HG02678 (cell line): ENCODE measurements around the gene PCDHGB2.
"Not testable (repeated sequence)": the region's sequence is repeated elsewhere in the genome, so short reads cannot be mapped to it uniquely, and the experiment has no call there.

ENCODE experiments used
- ATAC-seq: cut with Tn5 transposase; IDR thresholded peaks from one replicate; pipeline ENCODE4 v1.9.1; 2021; ENCODE audit warnings: mild to moderate bottlenecking, moderate library complexity; ENCODE audit not compliant: unreplicated experiment

PCDHGB2 gene

GRCh38 chr5:141383345-141383744 is 23.6 kb downstream of the PCDHGB2 start:
- no peak for ATAC-seq

- ATAC-seq, result no peak
Observed at GRCh38 chr5:141384471-141385267, 24.9 kb downstream of the PCDHGB2 start.

DNA sequence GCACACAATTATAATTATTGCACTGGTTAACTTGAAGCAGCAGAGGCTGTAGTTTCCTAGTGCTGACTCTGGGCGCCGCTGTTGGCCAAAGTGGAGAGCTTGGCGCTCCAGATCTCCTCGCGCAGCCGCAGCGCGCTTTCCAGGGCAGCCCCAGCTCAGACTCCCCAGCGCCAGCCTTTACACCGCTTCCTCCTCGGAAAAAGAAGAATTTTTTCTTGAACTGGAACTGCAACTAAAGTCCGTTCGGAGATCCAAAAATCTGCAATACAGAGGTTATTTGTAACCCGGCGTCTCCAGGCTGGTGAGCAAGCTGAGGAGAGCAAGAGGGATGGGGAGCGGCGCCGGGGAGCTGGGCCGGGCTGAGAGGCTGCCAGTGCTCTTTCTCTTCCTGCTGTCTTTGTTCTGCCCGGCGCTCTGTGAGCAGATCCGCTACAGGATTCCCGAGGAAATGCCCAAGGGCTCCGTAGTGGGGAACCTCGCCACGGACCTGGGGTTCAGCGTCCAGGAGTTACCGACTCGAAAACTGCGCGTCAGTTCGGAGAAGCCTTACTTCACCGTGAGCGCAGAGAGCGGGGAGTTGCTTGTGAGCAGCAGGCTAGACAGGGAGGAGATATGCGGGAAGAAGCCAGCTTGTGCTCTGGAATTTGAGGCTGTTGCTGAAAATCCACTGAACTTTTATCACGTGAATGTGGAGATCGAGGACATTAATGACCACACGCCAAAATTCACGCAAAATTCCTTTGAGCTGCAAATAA is 27.9 kb downstream of the PCDHGB2 start, which contains the start of gene PCDHGB4:
PCDHGB4 (plus strand) TSS at position 142 of the 755 bp plus-strand sequence; CDS start at position 329, 187 bp downstream.
- not testable (repeated sequence) for ATAC-seq

- no peak for ATAC-seq
Observed at GRCh38 chr5:141388661-141389060, 28.9 kb downstream of the PCDHGB2 start.

DNA sequence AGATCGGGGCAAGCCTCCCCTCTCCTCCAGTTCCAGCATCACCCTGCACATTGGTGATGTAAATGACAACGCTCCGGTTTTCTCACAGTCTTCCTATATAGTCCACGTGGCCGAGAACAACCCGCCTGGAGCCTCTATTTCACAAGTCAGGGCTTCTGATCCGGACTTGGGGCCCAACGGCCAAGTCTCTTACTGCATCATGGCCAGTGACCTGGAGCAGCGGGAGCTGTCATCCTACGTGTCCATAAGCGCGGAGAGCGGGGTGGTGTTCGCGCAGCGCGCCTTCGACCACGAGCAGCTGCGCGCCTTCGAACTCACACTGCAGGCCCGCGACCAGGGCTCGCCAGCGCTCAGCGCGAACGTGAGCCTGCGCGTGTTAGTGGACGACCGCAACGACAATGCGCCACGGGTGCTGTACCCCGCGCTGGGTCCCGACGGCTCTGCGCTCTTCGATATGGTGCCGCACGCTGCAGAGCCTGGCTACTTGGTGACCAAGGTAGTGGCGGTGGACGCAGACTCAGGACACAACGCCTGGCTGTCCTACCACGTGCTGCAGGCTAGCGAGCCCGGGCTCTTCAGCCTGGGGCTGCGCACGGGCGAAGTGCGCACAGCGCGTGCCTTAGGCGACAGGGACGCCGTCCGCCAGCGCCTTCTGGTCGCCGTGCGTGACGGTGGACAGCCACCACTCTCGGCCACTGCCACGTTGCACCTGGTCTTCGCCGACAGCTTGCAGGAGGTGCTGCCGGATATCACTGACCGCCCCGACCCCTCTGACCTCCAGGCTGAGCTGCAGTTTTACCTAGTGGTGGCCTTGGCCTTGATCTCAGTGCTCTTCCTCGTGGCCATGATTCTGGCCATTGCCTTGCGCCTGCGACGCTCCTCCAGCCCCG is 29.6 kb downstream of the PCDHGB2 start:
- no peak for ATAC-seq

DNA sequence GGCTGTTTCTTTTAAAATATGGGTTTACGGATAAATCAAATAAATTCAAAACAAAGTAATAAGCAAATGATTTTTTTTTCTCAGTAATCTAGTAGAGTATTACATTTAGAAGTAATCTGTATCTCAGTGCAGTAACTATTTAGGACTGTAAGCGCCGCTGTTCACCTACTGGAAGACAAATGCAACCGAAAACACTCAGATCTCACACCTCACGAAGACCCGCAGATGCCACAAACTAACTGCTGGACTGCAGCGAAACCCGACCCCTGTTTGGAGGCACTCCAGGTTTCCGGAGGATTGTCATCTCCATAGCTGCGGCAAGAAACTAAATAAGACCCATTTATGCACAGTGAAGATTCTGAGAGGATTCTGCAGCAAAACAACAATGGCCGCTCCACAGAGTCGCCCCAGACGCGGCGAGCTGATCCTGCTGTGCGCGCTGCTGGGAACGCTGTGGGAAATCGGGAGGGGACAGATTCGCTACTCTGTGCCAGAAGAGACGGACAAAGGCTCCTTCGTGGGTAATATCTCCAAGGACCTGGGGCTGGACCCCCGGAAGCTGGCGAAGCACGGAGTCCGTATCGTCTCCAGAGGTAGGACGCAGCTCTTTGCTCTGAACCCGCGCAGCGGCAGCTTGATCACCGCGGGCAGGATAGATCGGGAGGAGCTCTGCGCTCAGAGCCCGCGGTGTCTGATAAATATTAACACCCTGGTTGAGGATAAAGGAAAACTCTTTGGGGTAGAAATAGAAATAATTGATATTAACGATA is 32.8 kb downstream of the PCDHGB2 start, which contains the start of gene PCDHGA8:
PCDHGA8 (plus strand) TSS at position 205 of the 770 bp plus-strand sequence; CDS start at position 386, 181 bp downstream.
- no peak for ATAC-seq

DNA sequence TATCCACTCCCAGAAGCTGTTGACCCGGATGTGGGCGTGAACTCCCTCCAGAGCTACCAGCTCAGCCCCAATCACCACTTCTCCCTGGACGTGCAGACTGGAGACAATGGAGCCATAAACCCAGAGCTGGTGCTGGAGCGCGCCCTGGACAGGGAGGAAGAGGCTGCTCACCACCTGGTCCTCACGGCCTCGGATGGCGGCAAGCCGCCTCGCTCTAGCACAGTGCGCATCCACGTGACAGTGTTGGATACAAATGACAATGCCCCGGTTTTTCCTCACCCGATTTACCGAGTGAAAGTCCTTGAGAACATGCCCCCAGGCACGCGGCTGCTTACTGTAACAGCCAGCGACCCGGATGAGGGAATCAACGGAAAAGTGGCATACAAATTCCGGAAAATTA is 33.5 kb downstream of the PCDHGB2 start:
- no peak for ATAC-seq

- not testable (repeated sequence) for ATAC-seq
Observed at GRCh38 chr5:141394401-141395187, 34.8 kb downstream of the PCDHGB2 start.

- peak; percentile 97 for ATAC-seq
Observed at GRCh38 chr5:141397756-141398551, 38.2 kb downstream of the PCDHGB2 start, which contains the start of gene PCDHGB5. PCDHGB5 (plus strand) TSS chr5:141397947; CDS start chr5:141398128, 181 bp downstream.

DNA sequence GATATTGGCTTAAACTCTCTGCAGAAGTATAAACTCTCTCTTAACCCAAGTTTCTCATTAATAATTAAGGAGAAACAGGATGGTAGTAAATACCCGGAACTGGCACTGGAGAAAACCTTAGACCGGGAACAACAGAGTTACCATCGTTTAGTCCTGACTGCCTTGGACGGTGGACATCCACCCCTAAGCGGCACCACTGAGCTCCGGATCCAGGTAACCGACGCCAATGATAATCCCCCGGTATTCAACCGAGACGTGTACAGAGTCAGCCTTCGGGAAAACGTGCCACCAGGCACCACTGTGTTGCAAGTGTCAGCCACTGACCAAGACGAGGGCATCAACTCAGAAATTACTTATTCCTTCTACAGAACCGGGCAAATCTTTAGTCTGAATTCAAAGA is 38.8 kb downstream of the PCDHGB2 start:
- ATAC-seq, result no peak

- ATAC-seq, result no peak
Observed at GRCh38 chr5:141399555-141400258, 39.9 kb downstream of the PCDHGB2 start.

GRCh38 chr5:141402553-141403243 is 42.9 kb downstream of the PCDHGB2 start, which contains the start of gene PCDHGA9:
PCDHGA9 (plus strand) TSS chr5:141402778; CDS start chr5:141402953, 175 bp downstream.
- ATAC-seq, result no peak

GRCh38 chr5:141403387-141403786 is 43.6 kb downstream of the PCDHGB2 start:
- no peak for ATAC-seq

DNA sequence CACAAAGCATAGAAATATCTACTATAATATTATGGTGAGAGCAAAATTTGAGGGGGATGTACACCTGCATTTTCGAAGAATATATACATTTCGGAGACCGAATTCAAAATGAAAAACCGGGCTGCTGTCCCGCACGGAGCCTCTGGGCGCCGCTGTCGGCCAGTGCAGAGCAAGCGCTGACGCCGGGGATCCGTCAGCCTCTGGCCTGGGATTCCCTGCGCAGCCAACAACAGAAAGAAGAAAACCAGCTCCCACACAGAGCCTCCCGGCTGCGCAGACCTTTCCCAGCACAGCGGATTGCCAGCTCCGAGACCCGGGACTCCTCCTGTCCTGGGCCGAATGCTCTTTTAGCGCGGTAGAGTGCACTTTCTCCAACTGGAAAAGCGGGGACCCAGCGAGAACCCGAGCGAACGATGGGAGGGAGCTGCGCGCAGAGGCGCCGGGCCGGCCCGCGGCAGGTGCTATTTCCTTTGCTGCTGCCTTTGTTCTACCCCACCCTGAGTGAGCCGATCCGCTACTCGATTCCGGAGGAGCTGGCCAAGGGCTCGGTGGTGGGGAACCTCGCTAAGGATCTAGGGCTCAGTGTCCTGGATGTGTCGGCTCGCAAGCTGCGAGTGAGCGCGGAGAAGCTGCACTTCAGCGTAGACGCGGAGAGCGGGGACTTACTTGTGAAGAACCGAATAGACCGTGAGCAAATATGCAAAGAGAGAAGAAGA is 48.2 kb downstream of the PCDHGB2 start, which contains the start of gene PCDHGB6:
PCDHGB6 (plus strand) TSS at position 232 of the 716 bp plus-strand sequence; CDS start at position 414, 182 bp downstream.
- peak; percentile 78 for ATAC-seq

- ATAC-seq, result no peak
Observed at GRCh38 chr5:141409598-141410306, 50.0 kb downstream of the PCDHGB2 start.

- no peak for ATAC-seq
Observed at GRCh38 chr5:141411575-141411974, 51.8 kb downstream of the PCDHGB2 start.
